ENCODE data around the gene MYLK. TPM values are rescaled to one million over a fixed set of nuclear protein-coding genes. Genes with fewer than 3 reads are reported as not detected.

MYLK gene
- total and polyA plus RNA-seq, 9 of the 15 experiments (the other 6 are each of a cell fraction or from before 2014, with no cell fraction given), result 0.11 to 0.53 (median 0.18) TPM; not detected in 2

DNA sequence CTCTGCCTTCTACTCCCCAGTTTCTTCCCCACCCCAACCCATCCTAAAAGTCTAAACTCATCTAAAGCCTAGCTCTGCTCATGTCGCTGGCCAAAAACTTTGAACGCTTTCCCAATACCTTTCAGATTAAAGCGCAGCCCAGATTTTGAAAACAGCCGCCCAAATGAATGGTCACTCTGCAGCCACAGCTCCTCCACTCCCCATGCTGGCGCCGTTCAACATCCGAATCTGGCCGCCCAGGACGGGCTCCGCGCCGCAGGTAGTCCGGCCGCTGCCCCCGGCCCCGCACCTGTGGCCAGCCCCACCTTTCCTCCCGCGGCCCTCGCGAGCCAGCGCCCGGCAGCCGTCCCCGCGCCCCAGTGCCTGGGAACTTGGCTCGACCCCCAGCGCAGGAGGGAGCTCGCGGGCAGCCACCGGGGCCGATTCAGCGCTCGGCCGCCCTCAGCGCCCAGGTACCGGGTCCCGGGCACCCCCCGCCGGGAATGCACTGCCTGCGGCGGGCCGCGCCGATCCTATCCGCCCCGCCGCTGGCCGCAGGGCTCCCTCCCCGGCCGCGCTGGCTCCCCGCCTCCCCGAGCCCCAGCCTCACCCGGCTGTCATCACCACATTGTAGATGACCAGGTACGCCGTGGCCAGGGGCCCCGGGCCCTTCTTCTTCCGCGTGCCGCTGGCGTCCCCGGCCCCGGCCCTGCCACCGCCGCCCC is 299.7 kb downstream of the MYLK start (continued):
- TF ChIP-seq, protein P1, sequence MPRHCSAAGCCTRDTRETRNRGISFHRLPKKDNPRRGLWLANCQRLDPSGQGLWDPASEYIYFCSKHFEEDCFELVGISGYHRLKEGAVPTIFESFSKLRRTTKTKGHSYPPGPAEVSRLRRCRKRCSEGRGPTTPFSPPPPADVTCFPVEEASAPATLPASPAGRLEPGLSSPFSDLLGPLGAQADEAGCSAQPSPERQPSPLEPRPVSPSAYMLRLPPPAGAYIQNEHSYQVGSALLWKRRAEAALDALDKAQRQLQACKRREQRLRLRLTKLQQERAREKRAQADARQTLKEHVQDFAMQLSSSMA (CRISPR knock-in tag; IDR thresholded peaks at IDR 0.05), result no peak
- TF ChIP-seq, protein P2, sequence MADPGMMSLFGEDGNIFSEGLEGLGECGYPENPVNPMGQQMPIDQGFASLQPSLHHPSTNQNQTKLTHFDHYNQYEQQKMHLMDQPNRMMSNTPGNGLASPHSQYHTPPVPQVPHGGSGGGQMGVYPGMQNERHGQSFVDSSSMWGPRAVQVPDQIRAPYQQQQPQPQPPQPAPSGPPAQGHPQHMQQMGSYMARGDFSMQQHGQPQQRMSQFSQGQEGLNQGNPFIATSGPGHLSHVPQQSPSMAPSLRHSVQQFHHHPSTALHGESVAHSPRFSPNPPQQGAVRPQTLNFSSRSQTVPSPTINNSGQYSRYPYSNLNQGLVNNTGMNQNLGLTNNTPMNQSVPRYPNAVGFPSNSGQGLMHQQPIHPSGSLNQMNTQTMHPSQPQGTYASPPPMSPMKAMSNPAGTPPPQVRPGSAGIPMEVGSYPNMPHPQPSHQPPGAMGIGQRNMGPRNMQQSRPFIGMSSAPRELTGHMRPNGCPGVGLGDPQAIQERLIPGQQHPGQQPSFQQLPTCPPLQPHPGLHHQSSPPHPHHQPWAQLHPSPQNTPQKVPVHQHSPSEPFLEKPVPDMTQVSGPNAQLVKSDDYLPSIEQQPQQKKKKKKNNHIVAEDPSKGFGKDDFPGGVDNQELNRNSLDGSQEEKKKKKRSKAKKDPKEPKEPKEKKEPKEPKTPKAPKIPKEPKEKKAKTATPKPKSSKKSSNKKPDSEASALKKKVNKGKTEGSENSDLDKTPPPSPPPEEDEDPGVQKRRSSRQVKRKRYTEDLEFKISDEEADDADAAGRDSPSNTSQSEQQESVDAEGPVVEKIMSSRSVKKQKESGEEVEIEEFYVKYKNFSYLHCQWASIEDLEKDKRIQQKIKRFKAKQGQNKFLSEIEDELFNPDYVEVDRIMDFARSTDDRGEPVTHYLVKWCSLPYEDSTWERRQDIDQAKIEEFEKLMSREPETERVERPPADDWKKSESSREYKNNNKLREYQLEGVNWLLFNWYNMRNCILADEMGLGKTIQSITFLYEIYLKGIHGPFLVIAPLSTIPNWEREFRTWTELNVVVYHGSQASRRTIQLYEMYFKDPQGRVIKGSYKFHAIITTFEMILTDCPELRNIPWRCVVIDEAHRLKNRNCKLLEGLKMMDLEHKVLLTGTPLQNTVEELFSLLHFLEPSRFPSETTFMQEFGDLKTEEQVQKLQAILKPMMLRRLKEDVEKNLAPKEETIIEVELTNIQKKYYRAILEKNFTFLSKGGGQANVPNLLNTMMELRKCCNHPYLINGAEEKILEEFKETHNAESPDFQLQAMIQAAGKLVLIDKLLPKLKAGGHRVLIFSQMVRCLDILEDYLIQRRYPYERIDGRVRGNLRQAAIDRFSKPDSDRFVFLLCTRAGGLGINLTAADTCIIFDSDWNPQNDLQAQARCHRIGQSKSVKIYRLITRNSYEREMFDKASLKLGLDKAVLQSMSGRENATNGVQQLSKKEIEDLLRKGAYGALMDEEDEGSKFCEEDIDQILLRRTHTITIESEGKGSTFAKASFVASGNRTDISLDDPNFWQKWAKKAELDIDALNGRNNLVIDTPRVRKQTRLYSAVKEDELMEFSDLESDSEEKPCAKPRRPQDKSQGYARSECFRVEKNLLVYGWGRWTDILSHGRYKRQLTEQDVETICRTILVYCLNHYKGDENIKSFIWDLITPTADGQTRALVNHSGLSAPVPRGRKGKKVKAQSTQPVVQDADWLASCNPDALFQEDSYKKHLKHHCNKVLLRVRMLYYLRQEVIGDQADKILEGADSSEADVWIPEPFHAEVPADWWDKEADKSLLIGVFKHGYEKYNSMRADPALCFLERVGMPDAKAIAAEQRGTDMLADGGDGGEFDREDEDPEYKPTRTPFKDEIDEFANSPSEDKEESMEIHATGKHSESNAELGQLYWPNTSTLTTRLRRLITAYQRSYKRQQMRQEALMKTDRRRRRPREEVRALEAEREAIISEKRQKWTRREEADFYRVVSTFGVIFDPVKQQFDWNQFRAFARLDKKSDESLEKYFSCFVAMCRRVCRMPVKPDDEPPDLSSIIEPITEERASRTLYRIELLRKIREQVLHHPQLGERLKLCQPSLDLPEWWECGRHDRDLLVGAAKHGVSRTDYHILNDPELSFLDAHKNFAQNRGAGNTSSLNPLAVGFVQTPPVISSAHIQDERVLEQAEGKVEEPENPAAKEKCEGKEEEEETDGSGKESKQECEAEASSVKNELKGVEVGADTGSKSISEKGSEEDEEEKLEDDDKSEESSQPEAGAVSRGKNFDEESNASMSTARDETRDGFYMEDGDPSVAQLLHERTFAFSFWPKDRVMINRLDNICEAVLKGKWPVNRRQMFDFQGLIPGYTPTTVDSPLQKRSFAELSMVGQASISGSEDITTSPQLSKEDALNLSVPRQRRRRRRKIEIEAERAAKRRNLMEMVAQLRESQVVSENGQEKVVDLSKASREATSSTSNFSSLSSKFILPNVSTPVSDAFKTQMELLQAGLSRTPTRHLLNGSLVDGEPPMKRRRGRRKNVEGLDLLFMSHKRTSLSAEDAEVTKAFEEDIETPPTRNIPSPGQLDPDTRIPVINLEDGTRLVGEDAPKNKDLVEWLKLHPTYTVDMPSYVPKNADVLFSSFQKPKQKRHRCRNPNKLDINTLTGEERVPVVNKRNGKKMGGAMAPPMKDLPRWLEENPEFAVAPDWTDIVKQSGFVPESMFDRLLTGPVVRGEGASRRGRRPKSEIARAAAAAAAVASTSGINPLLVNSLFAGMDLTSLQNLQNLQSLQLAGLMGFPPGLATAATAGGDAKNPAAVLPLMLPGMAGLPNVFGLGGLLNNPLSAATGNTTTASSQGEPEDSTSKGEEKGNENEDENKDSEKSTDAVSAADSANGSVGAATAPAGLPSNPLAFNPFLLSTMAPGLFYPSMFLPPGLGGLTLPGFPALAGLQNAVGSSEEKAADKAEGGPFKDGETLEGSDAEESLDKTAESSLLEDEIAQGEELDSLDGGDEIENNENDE (IDR thresholded peaks at IDR 0.05; ENCODE audit: low read depth, low read length), result no peak
- TF ChIP-seq, protein P3, sequence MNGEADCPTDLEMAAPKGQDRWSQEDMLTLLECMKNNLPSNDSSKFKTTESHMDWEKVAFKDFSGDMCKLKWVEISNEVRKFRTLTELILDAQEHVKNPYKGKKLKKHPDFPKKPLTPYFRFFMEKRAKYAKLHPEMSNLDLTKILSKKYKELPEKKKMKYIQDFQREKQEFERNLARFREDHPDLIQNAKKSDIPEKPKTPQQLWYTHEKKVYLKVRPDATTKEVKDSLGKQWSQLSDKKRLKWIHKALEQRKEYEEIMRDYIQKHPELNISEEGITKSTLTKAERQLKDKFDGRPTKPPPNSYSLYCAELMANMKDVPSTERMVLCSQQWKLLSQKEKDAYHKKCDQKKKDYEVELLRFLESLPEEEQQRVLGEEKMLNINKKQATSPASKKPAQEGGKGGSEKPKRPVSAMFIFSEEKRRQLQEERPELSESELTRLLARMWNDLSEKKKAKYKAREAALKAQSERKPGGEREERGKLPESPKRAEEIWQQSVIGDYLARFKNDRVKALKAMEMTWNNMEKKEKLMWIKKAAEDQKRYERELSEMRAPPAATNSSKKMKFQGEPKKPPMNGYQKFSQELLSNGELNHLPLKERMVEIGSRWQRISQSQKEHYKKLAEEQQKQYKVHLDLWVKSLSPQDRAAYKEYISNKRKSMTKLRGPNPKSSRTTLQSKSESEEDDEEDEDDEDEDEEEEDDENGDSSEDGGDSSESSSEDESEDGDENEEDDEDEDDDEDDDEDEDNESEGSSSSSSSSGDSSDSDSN (IDR thresholded peaks at IDR 0.05; ENCODE audit: borderline replicate concordance in 1 of 2, low read depth in 2 of 2, low read length in 2 of 2), result peak; percentile 76 to 83; a peak in 3 of 4 replicates
- TF ChIP-seq EP300 (IDR thresholded peaks at IDR 0.05; ENCODE audit: low read length) (no peak), ZBTB7A (IDR thresholded peaks at IDR 0.05; ENCODE audit: borderline replicate concordance, control insufficient read depth, low read depth, low read length) (no peak), POLR3G (IDR thresholded peaks at IDR 0.05; ENCODE audit: extremely low read depth, insufficient read length, insufficient replicate concordance) (no peak), E2F3 (CRISPR knock-in tag; IDR thresholded peaks at IDR 0.05) (no peak), SMARCC2 (IDR thresholded peaks at IDR 0.05; ENCODE audit: low read depth) (no peak), POLR2H (tag; IDR thresholded peaks at IDR 0.05; ENCODE audit: low read depth) (no peak), ZNF586 (CRISPR knock-in tag; conservative IDR thresholded peaks at IDR 0.05) (no peak), CEBPB (tag; IDR thresholded peaks at IDR 0.05) (no peak)
- TF ChIP-seq, protein P4, sequence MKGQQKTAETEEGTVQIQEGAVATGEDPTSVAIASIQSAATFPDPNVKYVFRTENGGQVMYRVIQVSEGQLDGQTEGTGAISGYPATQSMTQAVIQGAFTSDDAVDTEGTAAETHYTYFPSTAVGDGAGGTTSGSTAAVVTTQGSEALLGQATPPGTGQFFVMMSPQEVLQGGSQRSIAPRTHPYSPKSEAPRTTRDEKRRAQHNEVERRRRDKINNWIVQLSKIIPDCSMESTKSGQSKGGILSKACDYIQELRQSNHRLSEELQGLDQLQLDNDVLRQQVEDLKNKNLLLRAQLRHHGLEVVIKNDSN (CRISPR knock-in tag; IDR thresholded peaks at IDR 0.05), result no peak

Measured in K562 (cell line).